GM19372 (cell line): ENCODE results near the gene RBM6.

ENCODE experiments used
- ATAC-seq: cut with Tn5 transposase; IDR thresholded peaks from one replicate; pipeline ENCODE4 v1.9.1; 2021; ENCODE audit warnings: mild to moderate bottlenecking, low read depth, moderate library complexity; ENCODE audit not compliant: unreplicated experiment

Gene RBM6

GRCh38 chr3:50124052-50124799 lies 184.3 kb downstream of the RBM6 start:
- ATAC-seq = no peak

DNA sequence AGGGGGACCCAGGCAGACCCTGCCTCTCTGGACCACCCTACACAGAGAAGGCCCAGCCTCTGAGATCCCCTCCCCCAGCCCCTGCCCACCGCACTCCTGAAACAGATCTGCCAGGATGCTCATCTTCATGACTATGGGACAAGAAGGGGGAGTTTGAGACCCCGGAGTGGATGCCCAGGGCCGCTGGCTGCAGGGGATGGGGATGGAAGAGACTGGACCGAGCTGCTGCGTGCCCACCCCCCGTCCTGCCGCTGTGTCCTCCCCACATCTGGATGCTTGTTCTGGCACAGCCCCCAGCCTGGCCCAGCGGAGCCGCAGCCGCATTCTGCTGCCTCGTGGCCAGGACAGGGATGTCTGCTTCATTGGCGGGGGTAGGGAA lies 184.8 kb downstream of the RBM6 start:
- no peak for ATAC-seq

DNA sequence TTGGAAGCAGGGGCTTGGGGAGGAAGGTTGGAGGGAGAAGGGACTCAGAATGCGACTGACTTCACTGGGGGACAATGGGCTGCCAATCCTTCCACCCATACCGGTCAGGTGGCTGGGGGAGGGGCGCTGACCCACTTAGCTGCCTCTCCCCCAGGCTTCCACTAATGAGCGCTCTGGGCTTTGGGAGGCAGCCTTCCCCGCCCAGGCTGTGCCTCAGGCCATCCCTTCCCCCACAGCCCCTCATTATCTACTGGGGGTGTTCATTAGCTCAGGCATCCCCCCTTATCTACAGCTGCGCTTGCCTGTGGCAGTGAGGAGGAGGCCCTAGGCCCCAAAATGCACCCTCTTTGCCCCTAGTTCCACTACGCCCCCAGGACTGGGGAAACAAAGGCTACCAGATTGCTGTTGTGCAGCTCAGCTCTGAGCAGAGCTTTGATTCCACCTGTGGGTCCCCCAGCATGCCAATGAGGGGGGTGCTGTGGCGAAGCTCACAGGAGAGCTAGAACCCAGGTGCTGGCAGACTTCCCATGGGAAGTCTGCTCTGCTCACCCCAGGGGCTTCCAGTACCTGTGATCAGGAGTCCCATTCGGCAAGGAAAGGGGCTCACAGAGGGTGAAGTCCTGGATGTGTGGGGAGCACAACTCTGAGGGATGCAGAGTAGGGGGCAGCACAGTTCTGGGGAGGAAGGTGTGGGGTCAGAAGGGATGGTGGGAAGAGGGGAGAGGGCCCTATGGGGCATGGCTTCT lies 185.8 kb downstream of the RBM6 start:
- no peak for ATAC-seq

DNA sequence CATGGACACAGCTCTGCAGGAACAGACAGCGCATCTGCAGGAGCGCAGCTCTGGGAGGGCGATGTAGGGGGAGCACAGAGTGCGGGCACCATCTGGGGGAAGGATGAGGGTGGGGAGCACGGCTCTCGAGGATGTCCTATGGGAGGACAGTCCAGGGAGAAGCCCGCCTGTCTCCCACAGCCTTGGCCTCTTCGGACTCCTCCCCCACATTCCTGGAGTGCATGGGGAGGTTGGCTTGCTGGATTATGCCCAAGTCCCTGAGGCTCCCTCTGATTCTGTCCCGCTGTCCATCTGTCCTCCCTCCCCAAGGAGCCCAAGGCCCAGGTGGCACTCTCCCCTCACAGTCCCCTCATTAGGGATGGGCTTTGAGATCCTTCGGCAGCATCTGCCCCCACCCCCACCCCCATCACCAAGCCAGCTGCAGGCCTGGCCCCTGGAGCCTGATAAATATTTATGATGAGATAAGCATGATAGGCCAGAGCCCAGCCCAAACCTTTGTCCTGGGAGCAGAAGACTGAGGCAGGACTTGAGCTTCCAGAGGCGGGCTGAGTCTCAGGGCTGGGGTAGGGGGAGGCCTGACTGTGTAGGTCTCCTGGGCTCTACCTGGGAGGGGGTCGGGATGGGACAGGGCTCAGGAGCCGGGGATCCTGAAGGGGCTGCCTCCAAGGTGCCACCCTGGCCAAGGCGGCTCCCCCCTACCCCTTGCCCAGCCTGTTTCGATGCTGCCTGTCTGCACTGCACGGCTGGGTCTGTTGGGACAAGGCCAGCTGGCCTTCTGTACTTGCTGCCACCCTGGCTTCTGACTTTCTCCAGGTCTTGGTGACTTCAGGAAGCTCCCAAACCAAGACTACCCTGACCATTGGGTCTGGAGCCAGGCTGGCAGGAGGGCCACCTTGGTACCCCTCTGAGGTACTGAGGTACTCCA lies 186.6 kb downstream of the RBM6 start:
- no peak for ATAC-seq
